Prostate gland (tissue), 2 donors: Measurements from ENCODE around the gene PLK1.

ENCODE experiments used
- POLR2A ChIP-seq: fragments of 450-650 bp; IDR thresholded peaks from one replicate; pipeline ENCODE4 v1.6.1; 2016; ENCODE audit warnings: antibody characterized with exemption, mild to moderate bottlenecking
- POLR2AphosphoS5 ChIP-seq: sonication (generic); formaldehyde crosslinking; IDR thresholded peaks from one replicate; pipeline ENCODE4 v1.6.1; 2017; ENCODE audit warnings: antibody characterized with exemption
- TF ChIP-seq, protein P1 (sequence below), 4 experiments: fragments of 200-600 bp in 2 of 4; fragments of 450-650 bp in 2 of 4; sonication (generic) in 2 of 4; IDR thresholded peaks; 1 replicate in 3 of 4; 2 replicates in 1 of 4; pipeline ENCODE4 v1.5.1; 2016 to 2019; ENCODE audit warnings: antibody characterized with exemption in 4 of 4, mild to moderate bottlenecking in 2 of 4, moderate library complexity in 2 of 4

DNA sequence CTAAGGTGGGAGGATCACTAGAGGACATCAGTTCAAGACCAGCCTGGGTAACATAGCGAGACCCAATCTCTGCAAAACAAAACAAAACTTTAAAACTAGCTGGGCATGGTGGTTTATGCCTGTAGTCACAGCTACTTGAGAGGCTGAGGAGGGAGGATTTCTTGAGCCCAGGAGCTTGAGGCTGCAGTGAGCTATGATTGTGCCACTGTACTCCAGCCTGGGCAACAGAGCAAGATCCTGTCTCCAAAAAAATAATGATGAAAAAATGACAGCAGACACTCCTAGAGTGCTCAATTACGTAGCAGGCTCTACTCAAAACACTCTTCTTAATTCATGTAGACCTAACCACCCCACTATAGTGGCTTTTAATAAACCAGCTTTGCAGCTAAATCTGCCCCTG, 21.4 kb downstream of the PLK1 start:
- no peak for TF ChIP-seq POLR2A
- TF ChIP-seq, protein P1, sequence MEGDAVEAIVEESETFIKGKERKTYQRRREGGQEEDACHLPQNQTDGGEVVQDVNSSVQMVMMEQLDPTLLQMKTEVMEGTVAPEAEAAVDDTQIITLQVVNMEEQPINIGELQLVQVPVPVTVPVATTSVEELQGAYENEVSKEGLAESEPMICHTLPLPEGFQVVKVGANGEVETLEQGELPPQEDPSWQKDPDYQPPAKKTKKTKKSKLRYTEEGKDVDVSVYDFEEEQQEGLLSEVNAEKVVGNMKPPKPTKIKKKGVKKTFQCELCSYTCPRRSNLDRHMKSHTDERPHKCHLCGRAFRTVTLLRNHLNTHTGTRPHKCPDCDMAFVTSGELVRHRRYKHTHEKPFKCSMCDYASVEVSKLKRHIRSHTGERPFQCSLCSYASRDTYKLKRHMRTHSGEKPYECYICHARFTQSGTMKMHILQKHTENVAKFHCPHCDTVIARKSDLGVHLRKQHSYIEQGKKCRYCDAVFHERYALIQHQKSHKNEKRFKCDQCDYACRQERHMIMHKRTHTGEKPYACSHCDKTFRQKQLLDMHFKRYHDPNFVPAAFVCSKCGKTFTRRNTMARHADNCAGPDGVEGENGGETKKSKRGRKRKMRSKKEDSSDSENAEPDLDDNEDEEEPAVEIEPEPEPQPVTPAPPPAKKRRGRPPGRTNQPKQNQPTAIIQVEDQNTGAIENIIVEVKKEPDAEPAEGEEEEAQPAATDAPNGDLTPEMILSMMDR (IDR thresholded peaks at IDR 0.05), result no peak
- TF ChIP-seq POLR2AphosphoS5, result no peak
